Muscle of back (tissue), 11 donors: ENCODE data around the gene SPATS2L. TPM values are rescaled to one million over a fixed set of nuclear protein-coding genes. Genes with fewer than 3 reads are reported as not detected.

Source experiments
- DNase-seq, 3 donors: peaks; one replicate each; pipeline versions ENCODE4 v3.0.0 to v3.0.0-alpha.2; 2013
- polyA plus RNA-seq, 10 donors: library from polyadenylated mRNA; unstranded; fragments of 120-200 nt; gene quantifications; one replicate each; pipeline ENCODE4 v1.2.1, GENCODE V29; 2013; ENCODE audit not compliant: insufficient read length in 10 of 10

The SPATS2L gene
- polyA plus RNA-seq, 10 donors, result 193 to 235 (median 219) TPM

- DNase-seq, result no peak
Observed at GRCh38 chr2:200373231-200373630, 66.7 kb downstream of the SPATS2L start.

DNA sequence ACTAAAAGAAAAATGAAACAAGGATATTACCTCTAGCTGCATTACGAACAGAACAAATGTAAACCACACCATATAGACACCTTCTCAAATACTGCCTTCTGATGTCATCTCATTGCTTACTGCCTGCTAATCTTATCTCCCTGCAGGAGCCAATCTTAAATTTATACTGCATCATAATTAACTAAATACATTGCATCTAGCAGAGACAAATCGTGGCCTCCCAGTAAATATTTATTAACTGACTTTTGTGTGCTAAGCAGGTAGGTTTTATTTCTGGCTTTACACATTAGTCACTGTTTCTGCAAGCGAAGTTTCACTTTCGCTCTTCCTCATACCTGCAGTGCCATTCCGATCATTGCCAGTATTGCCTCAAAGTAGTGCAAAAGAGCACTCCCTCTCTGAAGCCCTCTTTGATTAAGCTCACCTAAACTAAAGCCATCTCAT is 67.5 kb downstream of the SPATS2L start:
- DNase-seq, result no peak

DNA sequence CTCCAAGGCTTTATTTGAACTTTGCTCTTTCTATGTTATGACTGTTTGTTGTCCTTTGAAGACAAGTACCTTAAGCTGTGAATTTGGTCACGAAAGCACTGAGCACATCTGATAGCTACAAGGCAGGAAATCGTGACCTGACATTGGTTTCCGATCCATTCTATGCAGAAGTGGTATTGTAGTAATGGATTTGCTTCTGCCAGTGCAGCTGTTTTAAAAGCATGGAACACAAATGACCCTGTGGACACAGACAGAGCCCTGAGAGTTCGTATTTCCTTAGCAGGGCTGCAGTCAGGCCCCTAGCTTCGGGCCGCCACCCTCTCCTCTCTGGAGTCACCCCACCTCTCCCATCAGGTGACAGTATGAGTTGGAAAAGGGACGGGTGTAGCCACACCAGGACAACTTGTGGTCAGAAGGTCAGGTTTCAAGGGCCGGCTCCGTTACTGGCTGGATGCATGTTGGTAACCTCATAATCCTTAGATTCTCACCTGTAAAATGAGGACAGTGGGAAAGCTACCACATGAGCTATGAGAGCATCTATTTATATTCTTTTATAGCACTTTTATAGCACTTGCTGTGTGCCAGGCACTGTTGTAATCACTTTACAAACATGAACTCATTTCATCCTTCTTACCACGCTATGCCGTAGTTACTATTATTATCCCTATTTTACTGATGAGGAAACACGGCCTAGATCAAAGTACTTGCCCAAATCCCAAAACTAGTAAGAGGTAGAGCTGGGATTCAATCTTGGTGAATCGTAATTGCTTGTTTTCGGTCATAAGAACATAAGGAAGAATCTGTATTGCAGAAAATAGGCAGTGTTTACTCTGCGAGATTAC is 70.2 kb downstream of the SPATS2L start:
- DNase-seq, result no peak

- DNase-seq, result no peak
Observed at GRCh38 chr2:200377355-200378336, 71.2 kb downstream of the SPATS2L start.

DNA sequence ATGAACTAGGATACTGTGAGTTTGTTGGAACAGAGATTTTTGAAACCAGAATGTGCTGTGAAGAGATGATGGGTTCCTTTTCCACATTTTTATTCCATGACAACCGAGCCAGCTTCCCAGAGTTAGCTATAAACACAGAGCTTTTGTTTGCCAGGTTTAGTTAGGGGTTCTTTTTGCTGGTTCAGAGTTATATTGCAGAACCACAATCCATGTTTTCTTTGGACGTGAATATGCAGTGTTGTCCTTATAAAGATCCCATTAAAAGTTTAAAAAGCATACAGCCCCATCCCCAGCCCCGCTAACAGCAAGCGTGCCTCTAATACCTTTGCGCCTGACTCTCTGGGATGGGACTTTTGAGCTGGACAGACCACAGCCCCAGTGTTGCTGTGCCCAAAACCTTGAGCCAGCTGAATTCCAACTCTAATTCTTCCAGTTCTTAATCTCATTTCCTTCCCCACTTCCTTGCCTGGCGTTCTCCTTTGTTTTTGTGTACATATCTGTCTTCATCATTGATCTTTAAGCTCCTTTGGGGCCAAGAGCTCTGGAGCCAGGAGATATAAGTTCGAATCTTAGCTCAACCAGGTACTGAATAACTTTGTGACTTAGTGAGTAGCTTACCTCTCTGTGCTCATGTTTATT is 72.3 kb downstream of the SPATS2L start:
- peak in 2 of 3 donors; percentile 56 to 77 for DNase-seq

DNA sequence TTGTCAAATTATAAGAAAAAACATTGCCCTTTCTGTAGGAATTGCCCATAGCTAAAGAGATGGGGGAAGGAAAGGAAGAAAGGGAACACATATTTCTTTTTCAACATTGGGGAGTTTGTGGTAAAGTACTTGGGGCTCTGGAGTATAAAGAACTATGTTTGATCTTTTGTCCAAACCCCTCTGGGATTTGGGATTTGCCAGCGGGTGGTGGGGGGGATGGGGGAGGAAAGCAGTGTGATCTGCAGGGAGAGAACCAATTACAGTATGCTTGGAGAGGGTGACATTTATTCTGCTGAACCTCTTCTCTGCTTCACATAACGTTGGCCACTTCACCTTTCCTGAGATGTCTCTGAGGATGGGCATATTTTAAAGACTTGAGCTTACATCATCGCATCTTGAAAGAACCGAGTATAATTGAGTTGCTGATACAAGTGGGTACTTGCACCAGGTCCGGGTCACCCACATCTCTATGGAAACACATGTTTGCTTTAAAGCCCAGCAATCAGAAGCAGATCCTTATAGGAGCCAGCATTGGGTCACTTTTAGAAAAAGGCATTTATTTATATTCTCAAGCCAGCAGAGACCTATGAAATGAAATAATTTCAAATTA is 73.1 kb downstream of the SPATS2L start:
- DNase-seq, result no peak

GRCh38 chr2:200380091-200380561 is 73.6 kb downstream of the SPATS2L start:
- DNase-seq, result no peak

DNA sequence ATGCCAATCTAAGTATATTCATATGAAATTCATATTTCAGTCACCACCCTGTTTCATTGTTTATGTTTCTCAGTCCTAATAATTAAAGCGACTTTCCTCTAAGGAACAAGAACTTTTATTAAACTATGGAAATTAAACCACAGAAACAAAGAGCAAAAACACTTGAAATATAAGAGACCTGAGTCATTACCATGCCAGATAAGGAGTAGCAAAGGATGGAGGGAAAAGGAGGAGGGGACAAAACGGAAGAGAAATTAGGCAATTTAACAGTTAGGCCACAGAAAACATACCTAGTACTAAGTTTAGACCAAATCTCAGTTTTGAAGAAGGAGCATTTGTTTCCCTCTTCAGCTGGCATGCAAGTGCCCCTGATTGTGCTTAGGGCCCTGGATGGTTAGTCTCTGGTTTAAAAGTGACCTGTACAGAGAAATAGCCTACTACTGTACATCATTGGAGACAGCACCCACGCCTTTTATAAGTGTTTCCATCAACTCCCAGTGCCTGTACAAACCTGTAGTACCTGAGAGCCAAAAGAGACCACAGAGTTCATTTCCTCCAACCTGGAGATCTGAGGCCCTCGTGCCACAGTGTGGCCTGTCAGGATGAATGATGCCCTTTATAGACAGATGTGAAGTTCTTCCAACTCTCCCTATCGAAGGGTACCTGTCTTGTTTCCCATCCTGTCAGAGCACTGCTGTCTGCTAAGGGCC is 74.5 kb downstream of the SPATS2L start:
- DNase-seq, result peak in 1 of 3 donors; percentile 38

GRCh38 chr2:200382874-200383273 is 76.4 kb downstream of the SPATS2L start:
- DNase-seq, result no peak

- DNase-seq, result peak; percentile 38 to 63 (median 59)
Observed at GRCh38 chr2:200383380-200384110, 77.1 kb downstream of the SPATS2L start.

- DNase-seq, result no peak
Observed at GRCh38 chr2:200385063-200385635, 78.7 kb downstream of the SPATS2L start.

DNA sequence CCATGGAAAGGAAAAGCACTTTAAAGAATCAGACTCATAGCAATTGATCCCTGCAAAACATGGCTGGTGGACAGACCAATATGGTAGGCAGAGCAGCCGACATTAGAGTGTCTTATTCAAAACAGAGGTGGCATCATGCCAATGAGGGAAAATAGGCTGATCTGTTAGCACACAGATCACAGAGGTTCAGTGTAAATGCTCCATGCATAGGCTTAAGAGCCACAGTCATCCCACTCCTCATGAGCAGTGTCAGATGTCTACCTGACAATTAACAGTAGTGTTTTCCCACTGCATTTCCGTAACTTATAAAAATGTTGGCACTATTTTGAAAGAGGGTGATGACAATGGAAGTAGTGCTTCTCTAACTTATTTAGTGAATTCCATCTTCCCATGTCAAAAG is 86.7 kb downstream of the SPATS2L start:
- no peak for DNase-seq

DNA sequence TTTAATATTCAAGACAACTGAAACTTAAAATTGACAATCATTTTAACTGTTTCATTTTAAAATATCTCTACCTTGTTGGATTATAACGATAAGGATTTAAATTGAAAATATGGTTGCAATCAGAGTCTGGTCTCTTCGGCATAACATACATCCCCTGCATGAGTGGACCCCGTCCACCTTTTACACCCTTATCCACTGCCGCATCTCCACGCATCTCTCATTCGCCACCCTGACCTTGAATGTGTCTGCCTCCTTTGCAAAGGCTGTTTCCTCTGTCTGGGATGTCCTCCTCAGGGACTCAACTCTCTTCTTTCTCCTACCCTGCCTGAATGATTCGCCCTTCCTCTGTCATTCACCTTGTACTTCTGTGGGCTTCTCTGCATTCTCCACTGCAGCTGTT is 87.6 kb downstream of the SPATS2L start:
- no peak for DNase-seq

DNA sequence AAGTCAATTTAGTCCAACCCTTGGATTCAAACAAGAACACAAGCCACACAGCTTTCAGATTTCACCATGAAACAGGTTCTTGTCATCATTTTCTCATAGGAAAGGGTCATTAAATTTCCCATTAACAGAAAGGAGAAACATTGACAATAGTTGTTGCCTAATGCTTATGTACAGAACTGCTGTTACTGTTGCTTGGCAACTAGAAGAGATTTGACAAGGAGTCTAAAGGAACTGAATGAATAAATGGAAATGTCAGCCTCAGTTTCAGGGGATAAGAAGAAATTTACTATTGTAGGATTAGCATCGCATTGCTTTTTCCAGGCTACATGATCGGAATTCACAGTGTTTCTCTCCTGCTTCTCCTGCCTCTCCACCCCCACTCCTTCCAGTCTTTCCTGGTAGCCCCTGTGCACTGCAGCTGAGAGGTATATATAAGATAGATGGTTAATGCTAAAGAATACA is 90.3 kb downstream of the SPATS2L start:
- no peak for DNase-seq

- no peak for DNase-seq
Observed at GRCh38 chr2:200397785-200398184, 91.3 kb downstream of the SPATS2L start.

DNA sequence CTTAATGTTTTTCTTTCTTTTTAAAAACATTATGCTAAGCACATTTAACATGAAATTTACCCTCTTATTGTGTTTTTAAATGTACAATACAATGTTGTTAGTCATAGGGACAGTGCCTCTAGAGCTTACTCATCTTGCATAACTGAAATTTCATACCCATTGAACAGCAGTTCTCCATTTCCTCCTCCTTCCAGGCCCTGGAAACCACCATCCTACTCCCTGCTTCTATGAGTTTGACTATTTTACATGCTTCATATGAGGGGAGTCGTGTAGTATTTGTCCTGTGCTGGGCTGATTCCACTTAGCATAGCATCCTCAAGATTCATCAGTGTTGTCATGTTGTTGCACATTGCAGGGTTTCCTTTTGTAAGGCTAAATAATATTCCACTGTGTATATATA is 92.6 kb downstream of the SPATS2L start:
- DNase-seq, result peak in 1 of 3 donors; percentile 71

GRCh38 chr2:200399636-200400035 is 93.1 kb downstream of the SPATS2L start:
- DNase-seq, result no peak

DNA sequence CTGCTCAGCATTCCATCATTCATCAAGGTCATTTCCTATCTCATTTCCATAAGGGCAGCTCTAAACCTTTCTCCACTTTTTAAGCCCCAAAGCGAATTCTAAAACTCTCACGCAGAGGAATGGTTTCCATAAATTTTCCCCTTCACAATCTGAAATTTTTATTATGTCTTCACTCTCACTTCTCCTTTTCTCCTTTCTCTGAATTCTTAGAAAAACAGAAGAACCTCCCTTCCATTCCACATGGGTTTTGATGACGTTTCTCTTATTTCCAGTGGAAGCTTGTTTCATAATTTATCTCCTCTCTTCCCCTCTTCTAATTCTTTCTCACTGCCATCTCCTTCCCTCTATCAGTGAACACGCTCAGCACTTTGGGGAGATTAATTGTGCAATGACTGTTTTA is 97.3 kb downstream of the SPATS2L start:
- no peak for DNase-seq

GRCh38 chr2:200404615-200405014 is 98.1 kb downstream of the SPATS2L start:
- DNase-seq, result no peak
